ENCODE measurements around the gene ESPNL. TPM values are rescaled to one million over a fixed set of nuclear protein-coding genes. Genes with fewer than 3 reads are reported as not detected.

Gene ESPNL
- total RNA-seq, 2 experiments from 2014 or later, result 0.12 to 0.14 TPM

DNA sequence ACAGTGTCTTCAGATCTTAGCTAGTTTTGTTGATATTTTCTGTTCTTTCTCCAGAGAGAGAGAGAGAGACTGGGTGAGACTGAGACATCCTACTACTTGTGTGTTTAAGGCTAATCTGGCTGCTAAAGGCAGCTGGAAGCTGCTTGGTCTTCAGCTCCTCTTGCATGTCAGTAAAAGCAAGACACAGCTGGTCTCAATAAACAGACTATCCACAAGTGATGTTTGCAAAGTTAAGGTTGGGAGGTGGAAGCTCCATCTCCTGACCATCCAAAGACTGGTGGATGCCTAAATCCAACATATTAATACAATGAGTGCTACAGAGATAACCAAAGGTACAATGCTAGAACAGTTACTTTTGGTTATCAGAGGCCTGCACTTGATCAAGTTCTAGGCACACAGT is 76.5 kb downstream of the ESPNL start:
- no peak for DNase-seq
- no peak overlapping the region for H3K4me3 Mint-ChIP-seq
- ChIA-PET CTCF (interaction anchor here (0.8 to 1.3 kb wide), 2 partner anchors 87 to 318 kb away, joined by 3 read pairs; no protein-coding TSS in a partner anchor), POLR2A (no interaction called here)
- H3K9me3 Mint-ChIP-seq, result no peaks in the 10 kb centered on the region
- H3K4me1 Mint-ChIP-seq (ENCODE audit: low read depth), result no peaks in the 10 kb centered on the region
- peak overlapping the region; percentile 2 for H3K27ac Mint-ChIP-seq
- intact Hi-C loops (cut with micrococcal nuclease), result no loop called here
- H3K36me3 Mint-ChIP-seq, result peaks cover 54% of the 10 kb centered on the region
- no peaks in the 10 kb centered on the region for H3K27me3 Mint-ChIP-seq

DNA sequence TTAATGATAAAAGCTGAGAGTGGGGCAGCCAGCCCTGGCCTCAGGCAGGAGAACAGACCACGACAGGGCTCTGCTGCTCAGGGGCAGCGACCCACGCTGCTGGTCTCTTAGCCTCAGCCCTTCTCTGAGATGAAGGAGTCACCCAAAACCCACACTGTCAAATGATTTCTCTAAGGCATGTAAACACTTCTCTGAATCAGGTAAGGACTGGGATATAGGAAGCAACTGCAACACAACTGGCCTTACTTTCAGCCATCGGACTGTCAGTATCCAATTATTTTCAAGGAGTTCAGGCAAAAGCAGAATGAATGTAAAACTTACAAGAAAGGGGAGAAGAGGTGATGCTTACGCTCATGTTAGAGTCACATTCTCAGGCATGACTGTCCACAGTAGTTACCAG is 80.4 kb downstream of the ESPNL start:
- H3K4me3 Mint-ChIP-seq, result no peak overlapping the region
- H3K36me3 Mint-ChIP-seq, result peaks cover 56% of the 10 kb centered on the region
- no peak overlapping the region for H3K27ac Mint-ChIP-seq
- H3K27me3 Mint-ChIP-seq, result no peaks in the 10 kb centered on the region
- ChIA-PET CTCF (no interaction called here), POLR2A (no interaction called here)
- no peaks in the 10 kb centered on the region for H3K9me3 Mint-ChIP-seq
- H3K4me1 Mint-ChIP-seq (ENCODE audit: low read depth), result peaks cover 11% of the 10 kb centered on the region
- no peak for DNase-seq
- intact Hi-C loops (cut with micrococcal nuclease), result no loop called here

DNA sequence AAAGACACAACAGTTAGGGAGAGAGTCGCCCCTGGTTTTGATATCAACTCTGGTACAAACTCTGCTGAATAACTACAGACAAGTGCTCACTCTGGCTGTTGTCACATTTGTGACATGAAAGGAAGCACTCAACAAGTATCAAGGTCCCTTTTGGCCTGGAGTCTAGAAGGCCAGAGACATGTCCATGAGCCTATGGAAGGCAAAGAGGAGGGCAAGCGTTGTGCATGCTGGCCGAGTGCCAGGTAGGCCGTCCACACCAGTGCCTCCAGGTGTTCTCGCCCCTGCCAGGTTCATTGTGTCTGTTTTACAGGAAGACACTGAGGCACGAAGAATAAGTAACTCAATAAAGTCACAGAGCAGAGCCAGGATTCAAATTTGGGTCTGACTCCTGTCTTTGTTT is 82.2 kb downstream of the ESPNL start:
- H3K36me3 Mint-ChIP-seq, result peaks cover 57% of the 10 kb centered on the region
- peaks cover 11% of the 10 kb centered on the region for H3K4me1 Mint-ChIP-seq (ENCODE audit: low read depth)
- no peak overlapping the region for H3K4me3 Mint-ChIP-seq
- CTCF ChIA-PET, result no interaction called here
- H3K27me3 Mint-ChIP-seq, result no peaks in the 10 kb centered on the region
- DNase-seq, result no peak
- intact Hi-C loops (cut with micrococcal nuclease), result no loop called here
- POLR2A ChIA-PET, result no interaction called here
- no peak overlapping the region for H3K27ac Mint-ChIP-seq
- H3K9me3 Mint-ChIP-seq, result no peaks in the 10 kb centered on the region

Other genes with a start within 250 kb of the ESPNL start
- under 1 TPM; 0.77 to 0.97 TPM for gene RAMP1, start 240.7 kb upstream of the ESPNL start, total RNA-seq
- gene UBE2F, start 133.3 kb upstream of the ESPNL start, total RNA-seq, result 10 to 100 TPM; 50.7 to 52.9 TPM
- 10 to 100 TPM; 47.9 to 51.8 TPM for gene SCLY, start 39.3 kb upstream of the ESPNL start, total RNA-seq
- not detected for gene KLHL30, start 38.3 kb downstream of the ESPNL start, total RNA-seq
- gene ERFE, start 58.6 kb downstream of the ESPNL start, total RNA-seq, result not detected
- gene ILKAP, start 103.4 kb downstream of the ESPNL start, total RNA-seq, result 10 to 100 TPM; 46.7 to 50.2 TPM
- gene HES6, start 139.7 kb downstream of the ESPNL start, total RNA-seq, result 1 to 10 TPM; 3.1 to 3.3 TPM
- 1 to 10 TPM; 5.5 to 7.2 TPM for gene PER2, start 188.3 kb downstream of the ESPNL start, total RNA-seq
- gene TRAF3IP1, start 220.2 kb downstream of the ESPNL start, total RNA-seq, result 1 to 10 TPM; 8.0 to 9.3 TPM

Measured in activated CD4-positive, alpha-beta memory T cell treated with anti-CD3 and anti-CD28 coated beads for 36 hours (primary cell).